Neutrophil (primary cell): ENCODE results near the gene NAALADL2.
"Not testable (repeated sequence)": the region's sequence is repeated elsewhere in the genome, so short reads cannot be mapped to it uniquely, and the experiment has no call there.

Experiments used
- H3K27ac ChIP-seq: fragments of 200-600 bp; sonication (generic); 2 replicates; pipeline ENCODE4 v1.5.1; 2016; ENCODE audit warnings: mild to moderate bottlenecking, moderate library complexity
- H3K27me3 ChIP-seq: fragments of 200-600 bp; sonication (generic); 2 replicates; pipeline ENCODE4 v1.6.0; 2016; ENCODE audit warnings: mild to moderate bottlenecking
- H3K36me3 ChIP-seq: fragments of 200-600 bp; sonication (generic); 2 replicates; pipeline ENCODE4 v1.5.1; 2017
- H3K4me1 ChIP-seq, 2 experiments: fragments of 200-600 bp in 1 of 2; sonication (generic) in 1 of 2; 1 replicate in 1 of 2; 2 replicates in 1 of 2; pipeline versions ENCODE4 v1.5.1 to v1.6.1; 2013 to 2016; ENCODE audit warnings: low read depth in 1 of 2, low read length in 1 of 2, mild to moderate bottlenecking in 1 of 2, moderate library complexity in 1 of 2; ENCODE audit not compliant: control insufficient read depth in 1 of 2, insufficient read depth in 1 of 2
- H3K4me3 ChIP-seq, 2 experiments: fragments of 200-600 bp in 1 of 2; sonication (generic) in 1 of 2; 1 replicate in 1 of 2; 2 replicates in 1 of 2; pipeline ENCODE4 v1.5.1; 2013 to 2016; ENCODE audit warnings: low read depth in 1 of 2, low read length in 1 of 2, mild to moderate bottlenecking in 1 of 2, moderate library complexity in 1 of 2
- H3K9me3 ChIP-seq: fragments of 200-600 bp; sonication (generic); 2 replicates; pipeline ENCODE4 v1.5.1; 2016
- TF ChIP-seq, protein P1 (sequence below): fragments of 200-600 bp; sonication (generic); IDR thresholded peaks from 2 replicates; pipeline ENCODE4 v1.5.1; 2016; ENCODE audit warnings: antibody characterized with exemption

NAALADL2 gene

DNA sequence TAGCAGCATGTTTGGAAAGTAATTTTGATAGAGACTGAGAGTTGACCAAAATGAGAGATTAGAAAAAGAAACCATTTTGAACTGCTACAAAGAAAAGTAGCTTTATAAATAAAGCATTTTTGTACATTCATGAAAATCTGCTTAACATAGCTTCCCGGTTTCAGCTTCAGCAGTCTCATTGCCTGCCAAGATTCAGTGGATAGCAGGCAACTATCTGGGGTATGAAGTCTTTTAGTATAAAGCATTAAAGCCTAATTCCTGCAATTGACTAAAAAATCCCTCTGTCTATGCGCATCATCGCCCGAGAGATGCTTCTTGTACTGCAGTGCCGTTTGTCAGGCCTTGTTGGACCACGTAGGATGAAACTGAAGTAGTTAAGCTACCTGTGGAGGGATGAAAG, 588.4 kb downstream of the NAALADL2 start:
- TF ChIP-seq, protein P1, sequence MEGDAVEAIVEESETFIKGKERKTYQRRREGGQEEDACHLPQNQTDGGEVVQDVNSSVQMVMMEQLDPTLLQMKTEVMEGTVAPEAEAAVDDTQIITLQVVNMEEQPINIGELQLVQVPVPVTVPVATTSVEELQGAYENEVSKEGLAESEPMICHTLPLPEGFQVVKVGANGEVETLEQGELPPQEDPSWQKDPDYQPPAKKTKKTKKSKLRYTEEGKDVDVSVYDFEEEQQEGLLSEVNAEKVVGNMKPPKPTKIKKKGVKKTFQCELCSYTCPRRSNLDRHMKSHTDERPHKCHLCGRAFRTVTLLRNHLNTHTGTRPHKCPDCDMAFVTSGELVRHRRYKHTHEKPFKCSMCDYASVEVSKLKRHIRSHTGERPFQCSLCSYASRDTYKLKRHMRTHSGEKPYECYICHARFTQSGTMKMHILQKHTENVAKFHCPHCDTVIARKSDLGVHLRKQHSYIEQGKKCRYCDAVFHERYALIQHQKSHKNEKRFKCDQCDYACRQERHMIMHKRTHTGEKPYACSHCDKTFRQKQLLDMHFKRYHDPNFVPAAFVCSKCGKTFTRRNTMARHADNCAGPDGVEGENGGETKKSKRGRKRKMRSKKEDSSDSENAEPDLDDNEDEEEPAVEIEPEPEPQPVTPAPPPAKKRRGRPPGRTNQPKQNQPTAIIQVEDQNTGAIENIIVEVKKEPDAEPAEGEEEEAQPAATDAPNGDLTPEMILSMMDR: no peak
- no peak overlapping the region for H3K27ac ChIP-seq
- H3K36me3 ChIP-seq: no peaks in the 10 kb centered on the region
- H3K4me3 ChIP-seq: no peak overlapping the region
- H3K27me3 ChIP-seq: no peaks in the 10 kb centered on the region
- no peaks in the 10 kb centered on the region for H3K4me1 ChIP-seq
- no peaks in the 10 kb centered on the region for H3K9me3 ChIP-seq

DNA sequence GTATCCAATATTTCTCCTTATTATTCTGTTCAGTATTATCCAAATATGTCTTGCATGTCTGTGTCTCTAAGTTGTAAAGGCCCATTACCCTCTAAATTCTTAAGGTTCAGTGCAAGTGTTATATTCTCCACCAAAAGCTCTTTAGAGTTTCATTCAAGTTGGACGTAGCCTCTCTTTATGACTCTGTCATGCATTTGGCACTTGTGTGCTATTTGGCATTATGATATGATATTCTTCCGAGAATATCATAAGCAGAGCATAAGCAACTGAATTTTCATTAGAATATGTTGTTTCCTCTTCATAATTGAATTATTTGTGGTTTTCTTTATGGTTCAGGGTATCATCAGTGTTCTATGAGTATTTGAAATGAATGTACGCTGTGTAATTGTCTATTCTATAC, 594.2 kb downstream of the NAALADL2 start:
- TF ChIP-seq, protein P1: no peak
- Histone ChIP-seq H3K4me1 (no peaks in the 10 kb centered on the region), H3K27ac (no peak overlapping the region), H3K36me3 (no peaks in the 10 kb centered on the region), H3K9me3 (peaks cover 3% of the 10 kb centered on the region), H3K27me3 (no peaks in the 10 kb centered on the region), H3K4me3 (no peak overlapping the region)

DNA sequence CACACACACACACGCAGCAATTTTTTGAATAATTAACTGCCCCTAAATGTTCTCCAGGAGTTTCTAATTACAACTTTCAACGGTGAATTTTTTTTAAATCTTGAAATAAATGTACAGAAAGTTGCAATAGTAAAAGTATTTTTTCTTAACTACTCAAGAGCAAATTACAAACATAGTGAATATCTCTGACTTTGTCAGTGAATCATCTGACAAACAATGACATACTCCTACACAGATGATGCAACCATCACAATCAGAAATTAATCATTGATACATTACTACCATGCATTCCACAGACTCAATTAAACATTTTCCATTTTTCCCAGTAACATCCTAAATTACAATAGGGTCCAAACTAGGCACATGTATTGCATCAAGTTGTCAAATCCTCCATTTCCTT, 597.3 kb downstream of the NAALADL2 start:
- Histone ChIP-seq H3K27me3 (no peaks in the 10 kb centered on the region), H3K4me1 (no peaks in the 10 kb centered on the region), H3K27ac (no peak overlapping the region), H3K9me3 (peaks cover 3% of the 10 kb centered on the region), H3K4me3 (no peak overlapping the region), H3K36me3 (no peaks in the 10 kb centered on the region)
- TF ChIP-seq, protein P1: no peak

DNA sequence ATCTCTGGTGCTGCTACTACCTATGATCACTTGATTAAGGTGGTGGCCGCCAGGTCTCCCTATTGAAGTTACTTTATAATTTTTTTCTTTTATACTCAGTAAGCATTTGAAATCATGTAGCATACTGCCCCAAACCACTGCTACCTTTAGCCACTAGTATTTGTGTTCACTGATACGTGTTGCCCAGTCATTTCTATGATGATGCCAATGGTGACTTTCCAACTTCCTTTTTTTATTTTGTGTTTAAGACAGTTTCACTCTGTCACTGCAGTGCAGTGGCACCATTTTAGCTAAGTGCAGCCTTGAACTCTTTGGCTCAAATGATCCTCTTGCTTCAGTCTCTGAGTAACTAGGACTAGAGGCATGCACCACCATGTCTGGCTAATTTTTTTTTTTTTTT, 598.2 kb downstream of the NAALADL2 start:
- TF ChIP-seq, protein P1: no peak
- Histone ChIP-seq H3K36me3 (no peaks in the 10 kb centered on the region), H3K4me3 (no peak overlapping the region), H3K4me1 (no peaks in the 10 kb centered on the region), H3K27ac (no peak overlapping the region), H3K9me3 (peaks cover 3% of the 10 kb centered on the region), H3K27me3 (no peaks in the 10 kb centered on the region)

DNA sequence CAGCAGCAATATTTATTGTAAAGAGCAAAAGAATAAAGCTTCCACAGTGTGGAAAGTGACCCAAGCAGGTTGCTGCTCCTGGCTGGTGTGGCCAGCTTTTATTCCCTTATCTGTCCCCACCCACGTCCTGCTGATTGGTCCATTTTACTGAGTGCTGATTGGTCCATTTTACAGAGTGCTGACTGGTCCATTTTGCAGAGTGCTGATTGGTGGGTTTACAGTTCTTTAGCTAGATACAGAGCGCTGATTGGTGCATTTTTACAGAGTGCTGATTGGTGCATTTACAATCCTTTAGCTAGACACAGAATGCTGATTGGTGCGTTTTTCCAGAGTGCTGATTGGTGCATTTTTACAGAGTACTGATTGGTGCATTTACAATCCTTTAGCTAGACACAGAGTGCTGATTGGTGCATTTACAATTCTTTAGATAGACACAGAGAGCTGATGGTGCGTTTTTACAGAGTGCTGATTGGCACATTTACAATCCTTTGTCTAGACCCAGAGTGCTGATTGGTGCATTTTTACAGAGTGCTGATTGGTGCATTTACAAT, 601.8 kb downstream of the NAALADL2 start:
- H3K36me3 ChIP-seq, H3K4me3 ChIP-seq: not testable (repeated sequence)

DNA sequence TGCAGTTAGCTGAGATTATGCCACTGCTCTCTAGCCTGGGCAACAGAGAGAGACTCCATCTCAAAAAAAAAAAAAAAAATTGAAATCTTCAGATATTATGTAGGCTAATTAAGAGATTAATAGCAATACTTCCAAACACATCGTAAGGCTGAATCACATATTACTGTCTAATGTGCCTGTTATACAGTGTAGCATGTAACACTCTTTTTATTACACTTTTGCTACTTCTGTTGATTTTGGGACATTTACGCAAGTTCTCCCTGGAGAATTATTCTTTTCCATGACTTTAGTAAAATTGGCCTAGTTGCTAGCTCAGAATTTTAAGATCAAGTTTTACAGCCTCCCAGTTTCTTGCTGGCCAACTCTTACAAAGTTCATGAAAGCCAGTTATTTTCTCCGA, 605.2 kb downstream of the NAALADL2 start:
- Histone ChIP-seq H3K9me3 (no peaks in the 10 kb centered on the region), H3K36me3 (no peaks in the 10 kb centered on the region), H3K4me1 (no peaks in the 10 kb centered on the region), H3K4me3 (no peak overlapping the region), H3K27ac (no peak overlapping the region), H3K27me3 (no peaks in the 10 kb centered on the region)
- TF ChIP-seq, protein P1: no peak

More for the DNA sequence above, 601.8 kb downstream of the NAALADL2 start:
- H3K4me1 ChIP-seq, H3K27me3 ChIP-seq, H3K9me3 ChIP-seq, H3K27ac ChIP-seq: not testable (repeated sequence)
